Measurements from ENCODE around the gene SQSTM1. TPM values are rescaled to one million over a fixed set of nuclear protein-coding genes. Genes with fewer than 3 reads are reported as not detected.

The SQSTM1 gene
- total and polyA plus RNA-seq, 2 of the 8 experiments (the other 6 are each of a cell fraction or from before 2014, with no cell fraction given), result 78.6 to 110 TPM

DNA sequence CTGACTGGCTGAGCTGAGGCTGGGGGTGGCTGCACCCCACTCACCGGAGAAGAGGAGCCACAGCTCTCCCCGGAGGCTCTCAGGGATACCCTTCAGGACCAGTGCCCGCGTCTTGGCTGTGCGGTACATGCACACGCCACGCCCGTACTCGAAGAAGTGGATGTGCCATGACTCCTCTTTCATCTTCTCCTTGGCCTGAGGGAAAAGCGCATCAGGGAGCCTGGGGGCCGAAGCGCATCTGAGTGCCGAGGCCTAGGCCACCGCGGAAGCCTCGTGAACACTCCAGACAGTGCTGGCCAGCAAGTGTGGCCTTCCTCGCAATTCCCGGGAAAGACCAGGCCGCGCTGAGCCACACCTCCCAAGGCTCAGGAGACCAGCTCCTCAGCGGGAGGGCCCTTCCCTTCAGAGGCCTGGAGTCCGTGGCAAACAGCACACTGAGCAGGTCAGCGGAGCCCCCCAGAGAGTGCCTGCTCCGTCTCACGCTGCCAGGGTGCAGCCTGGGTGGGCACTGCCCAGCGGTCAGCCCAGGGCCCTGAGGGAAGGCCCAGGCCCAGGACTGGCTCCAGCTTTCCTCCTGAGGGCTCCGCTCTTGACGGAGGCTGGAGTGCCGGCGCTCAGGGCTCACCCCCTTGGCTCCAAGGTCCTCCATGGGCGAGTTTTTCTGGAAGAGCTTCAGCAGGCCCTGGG, 58.4 kb downstream of the SQSTM1 start (continued):
- TF ChIP-seq SRF (IDR thresholded peaks at IDR 0.05; ENCODE audit: low read depth, low read length), result no peak

All from H1 (cell line).